K562 (cell line): ENCODE data around the gene ANO10. TPM values are rescaled to one million over a fixed set of nuclear protein-coding genes. Genes with fewer than 3 reads are reported as not detected.
"Not testable (repeated sequence)": the region's sequence is repeated elsewhere in the genome, so short reads cannot be mapped to it uniquely, and the experiment has no call there.

Source experiments
- ATAC-seq: fragments of 200-7000 bp; cut with Tn5 transposase; 3 replicates; pipeline ENCODE4 v1.9.1; 2020; ENCODE audit warnings: moderate library complexity
- BruUV-seq: library from RNA; stranded (reverse); fragments of 400-500 nt; replicated peaks from 2 replicates; lab custom pipeline; 2021; lab: Mats Ljungman, UMichigan
- CTCF ChIA-PET: fragments of 300-600 bp; formaldehyde crosslinking; extraction: SDS; loops from one replicate; lab custom pipeline; 2021; ENCODE audit warnings: low intra/inter-chr PET ratio; lab: Yijun Ruan, JAX
- POLR2A ChIA-PET: fragments of 300-600, 350-650 bp; sonication (Branson Sonifier 250); formaldehyde crosslinking; extraction: SDS; loops from one replicate; lab custom pipeline; 2021; ENCODE audit warnings: antibody characterized with exemption, inconsistent platforms; lab: Yijun Ruan, JAX
- DNase-seq, 4 experiments: peaks; one replicate each; pipeline versions ENCODE4 v3.0.0 to v3.0.0-alpha.2; 2011 to 2018; ENCODE audit warnings: low spot score in 3 of 4, mixed read lengths in 3 of 4; ENCODE audit errors: extremely low read depth in 1 of 4
- FAIRE-seq: peaks from 2 replicates; lab custom pipeline; 2011; peaks lifted over from hg19 to GRCh38; lab: Jason Lieb, UNC
- H2AFZ ChIP-seq: 2 replicates; pipeline ENCODE4 v1.6.0; 2011; ENCODE audit warnings: low read depth, low read length, control low read depth, inconsistent platforms
- H3K27ac ChIP-seq: fragments of 200-600 bp; 3 replicates; pipeline ENCODE4 v1.8.0; 2011; ENCODE audit warnings: low read depth, mild to moderate bottlenecking, control low read depth, inconsistent platforms, low read length, moderate library complexity, mixed read lengths; ENCODE audit errors: extremely low read depth
- H3K27me3 ChIP-seq, 2 experiments: fragments of 300-600 bp in 1 of 2; 2 replicates in 1 of 2; 3 replicates in 1 of 2; pipeline versions ENCODE4 v1.6.0 to v1.8.0; 2011; ENCODE audit warnings: inconsistent platforms in 2 of 2, low read length in 2 of 2, mild to moderate bottlenecking in 1 of 2, mixed read lengths in 1 of 2, moderate library complexity in 1 of 2; ENCODE audit not compliant: control insufficient read depth in 2 of 2, insufficient read depth in 2 of 2
- H3K36me3 ChIP-seq: fragments of 300-600 bp; 3 replicates; pipeline ENCODE4 v1.8.0; 2011; ENCODE audit warnings: mild to moderate bottlenecking, low read length, inconsistent platforms; ENCODE audit not compliant: control insufficient read depth, insufficient read depth
- H3K4me1 ChIP-seq, 2 experiments: fragments of 200-600 bp in 1 of 2; replicated peaks in 1 of 2; 2 replicates in 1 of 2; 3 replicates in 1 of 2; pipeline versions ENCODE4 v1.5.1 to v1.8.0; 2011; ENCODE audit warnings: inconsistent platforms in 2 of 2, low read length in 2 of 2, mild to moderate bottlenecking in 1 of 2, mixed read lengths in 1 of 2, moderate library complexity in 1 of 2; ENCODE audit not compliant: control insufficient read depth in 2 of 2, insufficient read depth in 2 of 2
- H3K4me2 ChIP-seq: 2 replicates; pipeline ENCODE4 v1.6.1; 2011; ENCODE audit warnings: low read length, control low read depth, inconsistent platforms, mixed read lengths; ENCODE audit not compliant: insufficient read depth
- H3K4me3 ChIP-seq: fragments of 200-600 bp; sonication (generic), shearing (Covaris generic); 2 replicates; pipeline ENCODE4 v1.5.1; 2016; ENCODE audit warnings: control low read depth, inconsistent platforms
- H3K79me2 ChIP-seq: fragments of 200-600 bp; 3 replicates; pipeline ENCODE4 v1.8.0; 2011; ENCODE audit warnings: low read length, inconsistent platforms; ENCODE audit not compliant: control insufficient read depth, insufficient read depth
- H3K9ac ChIP-seq, 2 experiments: 2 replicates each; pipeline versions ENCODE4 v1.6.0 to v1.6.1; 2011; ENCODE audit warnings: low read depth in 2 of 2, low read length in 2 of 2, control low read depth in 1 of 2, inconsistent platforms in 1 of 2, mild to moderate bottlenecking in 1 of 2, mixed read lengths in 1 of 2; ENCODE audit not compliant: insufficient read depth in 1 of 2
- H3K9me1 ChIP-seq: one replicate; pipeline ENCODE4 v1.6.0; 2011; ENCODE audit warnings: inconsistent platforms, mild to moderate bottlenecking, low read length, moderate library complexity; ENCODE audit not compliant: control insufficient read depth, insufficient read depth
- H3K9me3 ChIP-seq: replicated peaks from 2 replicates; pipeline ENCODE4 v1.5.1; 2011; ENCODE audit warnings: low read depth, low read length, inconsistent platforms; ENCODE audit not compliant: control insufficient read depth, insufficient read depth
- H4K20me1 ChIP-seq: replicated peaks from 2 replicates; pipeline ENCODE4 v1.6.1; 2011; ENCODE audit warnings: low read length, inconsistent platforms, mixed read lengths; ENCODE audit not compliant: control insufficient read depth, insufficient read depth
- ARID2 ChIP-seq: fragments of 450-650 bp; IDR thresholded peaks from 2 replicates; pipeline ENCODE4 v1.6.1; 2017; ENCODE audit warnings: antibody characterized with exemption, mild to moderate bottlenecking
- CHAMP1 ChIP-seq: fragments of 450-650 bp; IDR thresholded peaks from 2 replicates; pipeline ENCODE4 v1.6.1; 2016; ENCODE audit warnings: mild to moderate bottlenecking
- DEAF1 ChIP-seq: fragments of 450-650 bp; formaldehyde crosslinking; IDR thresholded peaks from 2 replicates; pipeline ENCODE4 v1.4.0; 2020; ENCODE audit warnings: mild to moderate bottlenecking, moderate library complexity
- EP400 ChIP-seq: fragments of 450-650 bp; IDR thresholded peaks from 2 replicates; pipeline ENCODE4 v1.6.1; 2017; ENCODE audit warnings: antibody characterized with exemption, mild to moderate bottlenecking, moderate library complexity
- HDGF ChIP-seq: fragments of 450-650 bp; IDR thresholded peaks from 2 replicates; pipeline ENCODE4 v1.6.1; 2016
- JUND ChIP-seq, 2 experiments: IDR thresholded peaks; 2 replicates in 1 of 2; 3 replicates in 1 of 2; pipeline ENCODE4 v1.6.1; 2011; ENCODE audit warnings: borderline replicate concordance in 2 of 2, low read depth in 2 of 2, low read length in 2 of 2, improper control_type of control experiment in 1 of 2, missing biosample characterization in 1 of 2, missing genetic modification characterization in 1 of 2, missing genetic modification reagents in 1 of 2
- KDM1A ChIP-seq, 2 experiments: fragments of 450-650 bp; IDR thresholded peaks; 2 replicates each; pipeline ENCODE4 v1.6.1; 2016; ENCODE audit warnings: mild to moderate bottlenecking in 2 of 2
- MECOM ChIP-seq: fragments of 250-450 bp; sonication (Bioruptor Pico); IDR thresholded peaks from 2 replicates; pipeline ENCODE4 v1.8.0; 2022; ENCODE audit warnings: inconsistent platforms
- MEIS2 ChIP-seq: fragments of 450-650 bp; IDR thresholded peaks from 2 replicates; pipeline ENCODE4 v1.6.1; 2014; ENCODE audit warnings: mild to moderate bottlenecking; ENCODE audit not compliant: partially characterized antibody
- POLR2H ChIP-seq: IDR thresholded peaks from 2 replicates; pipeline ENCODE4 v1.6.1; 2016; ENCODE audit warnings: missing genetic modification characterization, low read depth, mild to moderate bottlenecking, control low read depth, missing compliant biosample characterization, moderate library complexity
- RAD21 ChIP-seq, 2 experiments: fragments of 250-450 bp in 1 of 2; fragments of 450-650 bp in 1 of 2; sonication (Bioruptor Pico) in 1 of 2; formaldehyde crosslinking in 1 of 2; IDR thresholded peaks in 1 of 2; conservative IDR thresholded peaks in 1 of 2; 2 replicates each; pipeline versions ENCODE4 v1.4.0 to v1.8.0; 2020 to 2022; ENCODE audit warnings: mild to moderate bottlenecking in 2 of 2, moderate library complexity in 1 of 2
- SMC3 ChIP-seq: conservative IDR thresholded peaks from 2 replicates; pipeline ENCODE4 v1.6.1; 2011; ENCODE audit warnings: low read depth, low read length, improper control_type of control experiment; ENCODE audit not compliant: insufficient read depth
- SRF ChIP-seq, 2 experiments: fragments of 250-450, 450-650 bp in 1 of 2; sonication (Bioruptor Pico) in 1 of 2; sonication (generic) in 1 of 2; formaldehyde crosslinking; IDR thresholded peaks; 2 replicates each; pipeline versions ENCODE4 v1.5.0 to v1.5.1; 2020 to 2022; ENCODE audit warnings: mild to moderate bottlenecking in 1 of 2, missing genetic modification reagents in 1 of 2
- ZNF384 ChIP-seq: IDR thresholded peaks from 2 replicates; pipeline ENCODE4 v1.6.1; 2012; ENCODE audit warnings: low read depth, low read length, improper control_type of control experiment
- WGBS: fragments of 100-300 bp; shearing (Covaris generic); methylation state at CpG from one replicate; pipeline ENCODE4 v1.1.6; 2016; ENCODE audit warnings: low coverage, mixed read lengths; ENCODE audit not compliant: insufficient coverage; ENCODE audit errors: missing lambda C conversion rate; 5-methylcytosine and 5-hydroxymethylcytosine counted together
- in situ Hi-C: fragments of 300-500 bp; cut with MboI; formaldehyde crosslinking; loops from 4 replicates; pipeline ENCODE4 v1.15.0; 2018; ENCODE audit warnings: inconsistent platforms, mixed read lengths
- intact Hi-C: fragments of 100-400 bp; cut with micrococcal nuclease; formaldehyde crosslinking; loops from 2 replicates; pipeline ENCODE4 v1.14.2; 2022
- polyA plus RNA-seq, 8 experiments: library from polyadenylated mRNA; depleted of rRNA in 4 of 8; stranded (reverse) in 5 of 8; unstranded in 3 of 8; fragments of >200 nt; fragmentation: Nextera tagmentation in 2 of 8; fragmentation: Illumina TruSeq in 1 of 8; extraction: Ambion mirVana in 2 of 8; extraction: Trizol in 1 of 8; gene quantifications; 2 replicates each; pipeline versions ENCODE4 v1.2.1 to v1.2.3, GENCODE V29; 2011 to 2014; ENCODE audit warnings: inconsistent platforms in 1 of 8, missing spikeins in 1 of 8
- total RNA-seq, 7 experiments: library from RNA; depleted of rRNA in 6 of 7; stranded (reverse); fragments of >200 nt in 6 of 7; fragmentation: Illumina TruSeq in 2 of 7; extraction: Trizol in 2 of 7; gene quantifications; 2 replicates each; pipeline versions ENCODE4 v1.2.1 to v1.2.3, GENCODE V29; 2011 to 2021; ENCODE audit warnings: low replicate concordance in 1 of 7
- TF ChIP-seq, protein P1 (sequence below), 3 experiments: IDR thresholded peaks in 2 of 3; conservative IDR thresholded peaks in 1 of 3; 2 replicates each; pipeline ENCODE4 v1.5.1; 2011 to 2012; ENCODE audit warnings: low read length in 3 of 3, mild to moderate bottlenecking in 3 of 3, control low read depth in 2 of 3, improper control_type of control experiment in 1 of 3, inconsistent platforms in 1 of 3, low read depth in 1 of 3, mixed read lengths in 1 of 3, moderate library complexity in 1 of 3; ENCODE audit not compliant: insufficient read depth in 2 of 3

ANO10 gene
- total and polyA plus RNA-seq, 9 of the 15 experiments (the other 6 are each of a cell fraction or from before 2014, with no cell fraction given): 6.4 to 46.0 (median 32.3) TPM

DNA sequence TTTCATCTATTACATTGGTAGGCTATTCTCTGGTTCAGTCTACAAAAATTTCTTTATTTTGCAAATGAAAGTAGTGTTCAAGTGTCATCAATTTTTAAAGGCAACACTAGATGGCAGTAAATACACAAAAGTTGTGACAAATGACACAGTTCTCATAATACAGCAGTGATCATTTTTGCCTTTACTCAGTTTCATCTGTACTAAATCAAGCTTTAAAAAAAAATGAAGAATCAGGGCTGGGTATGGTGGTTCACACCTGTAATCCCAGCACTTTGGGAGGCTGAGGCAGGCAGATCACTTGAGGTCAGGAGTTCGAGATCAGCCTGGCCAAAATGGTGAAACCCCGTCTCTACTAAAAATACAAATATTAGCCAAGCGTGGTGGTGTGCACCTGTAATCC is 77.5 kb downstream of the ANO10 start:
- peak; percentile 87 for FAIRE-seq
- peak; percentile 45; the same call in 1 of the 2 replicates for TF ChIP-seq ARID2
- peak; percentile 82 for TF ChIP-seq DEAF1
- TF ChIP-seq JUND (IDR thresholded peaks at IDR 0.05; ENCODE audit: borderline replicate concordance, low read depth, low read length): peak; percentile 11; the same call in 1 of the 2 replicates
- not testable (repeated sequence) for TF ChIP-seq JUND (tag; IDR thresholded peaks at IDR 0.05; ENCODE audit: borderline replicate concordance, low read depth, low read length)
- TF ChIP-seq KDM1A (IDR thresholded peaks at IDR 0.05): peak in 1 of 2 experiments; percentile 11; a peak in 1 of 4 replicates
- TF ChIP-seq HDGF: 0 out of 2 replicates have a peak, but pooled peaks have one; percentile 15
- TF ChIP-seq ZNF384: 0 out of 2 replicates have a peak, but pooled peaks have one; percentile 11
- 0 out of 2 replicates have a peak, but pooled peaks have one; percentile 19 for TF ChIP-seq CHAMP1
- TF ChIP-seq SMC3: peak; percentile 63
- 0 out of 2 replicates have a peak, but pooled peaks have one; percentile 26 for TF ChIP-seq POLR2H
- TF ChIP-seq MECOM: 0 out of 2 replicates have a peak, but pooled peaks have one; percentile 27
- peak in 1 of 2 experiments; percentile 53; a peak in 1 of 4 replicates for TF ChIP-seq SRF (CRISPR knock-in tag; IDR thresholded peaks at IDR 0.05)
- peak; percentile 8 for TF ChIP-seq MEIS2
- TF ChIP-seq EP400: 0 out of 2 replicates have a peak, but pooled peaks have one; percentile 39
- TF ChIP-seq, protein P1, sequence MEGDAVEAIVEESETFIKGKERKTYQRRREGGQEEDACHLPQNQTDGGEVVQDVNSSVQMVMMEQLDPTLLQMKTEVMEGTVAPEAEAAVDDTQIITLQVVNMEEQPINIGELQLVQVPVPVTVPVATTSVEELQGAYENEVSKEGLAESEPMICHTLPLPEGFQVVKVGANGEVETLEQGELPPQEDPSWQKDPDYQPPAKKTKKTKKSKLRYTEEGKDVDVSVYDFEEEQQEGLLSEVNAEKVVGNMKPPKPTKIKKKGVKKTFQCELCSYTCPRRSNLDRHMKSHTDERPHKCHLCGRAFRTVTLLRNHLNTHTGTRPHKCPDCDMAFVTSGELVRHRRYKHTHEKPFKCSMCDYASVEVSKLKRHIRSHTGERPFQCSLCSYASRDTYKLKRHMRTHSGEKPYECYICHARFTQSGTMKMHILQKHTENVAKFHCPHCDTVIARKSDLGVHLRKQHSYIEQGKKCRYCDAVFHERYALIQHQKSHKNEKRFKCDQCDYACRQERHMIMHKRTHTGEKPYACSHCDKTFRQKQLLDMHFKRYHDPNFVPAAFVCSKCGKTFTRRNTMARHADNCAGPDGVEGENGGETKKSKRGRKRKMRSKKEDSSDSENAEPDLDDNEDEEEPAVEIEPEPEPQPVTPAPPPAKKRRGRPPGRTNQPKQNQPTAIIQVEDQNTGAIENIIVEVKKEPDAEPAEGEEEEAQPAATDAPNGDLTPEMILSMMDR (IDR thresholded peaks at IDR 0.05 in 2 of 3, conservative IDR thresholded peaks at IDR 0.05 in 1 of 3; ENCODE audit: insufficient read depth in 2 of 3, low read depth in 1 of 3, low read length in 3 of 3): peak; percentile 45 to 82 (median 49); a peak in 4 of 6 replicates
- peak; percentile 86 to 94 for TF ChIP-seq RAD21 (CRISPR knock-in tag; conservative IDR thresholded peaks at IDR 0.05 in 1 of 2, IDR thresholded peaks at IDR 0.05 in 1 of 2)

More for the DNA sequence above, 77.5 kb downstream of the ANO10 start:
- H3K9ac ChIP-seq, CTCF ChIA-PET, H3K27ac ChIP-seq, H3K27me3 ChIP-seq, H3K4me2 ChIP-seq, H3K9me3 ChIP-seq, H4K20me1 ChIP-seq, H2AFZ ChIP-seq, H3K4me3 ChIP-seq, H3K79me2 ChIP-seq, BruUV-seq, H3K9me1 ChIP-seq: not testable (repeated sequence)
- H3K4me1 ChIP-seq: peaks cover 7 to 13% of the 10 kb centered on the region in 2 experiments; a peak in 2 of 5 replicates
- ATAC-seq (peak; percentile 91), DNase-seq (peak; percentile 24 to 73 (median 42))
- POLR2A ChIA-PET: interaction anchor here (0.6 to 1.0 kb wide), 2 partner anchors 16 to 148 kb away, joined by 3 read pairs; no protein-coding TSS in a partner anchor
- H3K36me3 ChIP-seq: peaks cover 16% of the 10 kb centered on the region; the same call in 2 of the 3 replicates
- intact Hi-C loops: loop anchor here (1.0 to 5.0 kb wide), 5 partner anchors 94 to 654 kb away; no protein-coding TSS in a partner anchor
- 100% methylated on average over 3 of the region's 3 CpGs for WGBS
- in situ Hi-C loops: loop anchor here (25.0 kb wide), 1 partner anchor 643 kb away; no protein-coding TSS in a partner anchor
